NB4 (cell line): ENCODE data around the gene EMC10.

Experiments used
- MAX ChIP-seq: IDR thresholded peaks from 2 replicates; pipeline ENCODE4 v1.6.1; 2011; ENCODE audit warnings: low read depth, low read length
- MYC ChIP-seq: IDR thresholded peaks from 2 replicates; pipeline ENCODE4 v1.6.1; 2011; ENCODE audit warnings: low read depth, low read length
- POLR2A ChIP-seq: IDR thresholded peaks from 2 replicates; pipeline ENCODE4 v1.6.1; 2011; ENCODE audit warnings: mild to moderate bottlenecking; ENCODE audit not compliant: insufficient read length; ENCODE audit errors: extremely low read depth
- TF ChIP-seq, protein P1 (sequence below): IDR thresholded peaks from one replicate; pipeline ENCODE4 v1.5.1; 2012; ENCODE audit warnings: low read depth, low read length

- TF ChIP-seq, protein P1, sequence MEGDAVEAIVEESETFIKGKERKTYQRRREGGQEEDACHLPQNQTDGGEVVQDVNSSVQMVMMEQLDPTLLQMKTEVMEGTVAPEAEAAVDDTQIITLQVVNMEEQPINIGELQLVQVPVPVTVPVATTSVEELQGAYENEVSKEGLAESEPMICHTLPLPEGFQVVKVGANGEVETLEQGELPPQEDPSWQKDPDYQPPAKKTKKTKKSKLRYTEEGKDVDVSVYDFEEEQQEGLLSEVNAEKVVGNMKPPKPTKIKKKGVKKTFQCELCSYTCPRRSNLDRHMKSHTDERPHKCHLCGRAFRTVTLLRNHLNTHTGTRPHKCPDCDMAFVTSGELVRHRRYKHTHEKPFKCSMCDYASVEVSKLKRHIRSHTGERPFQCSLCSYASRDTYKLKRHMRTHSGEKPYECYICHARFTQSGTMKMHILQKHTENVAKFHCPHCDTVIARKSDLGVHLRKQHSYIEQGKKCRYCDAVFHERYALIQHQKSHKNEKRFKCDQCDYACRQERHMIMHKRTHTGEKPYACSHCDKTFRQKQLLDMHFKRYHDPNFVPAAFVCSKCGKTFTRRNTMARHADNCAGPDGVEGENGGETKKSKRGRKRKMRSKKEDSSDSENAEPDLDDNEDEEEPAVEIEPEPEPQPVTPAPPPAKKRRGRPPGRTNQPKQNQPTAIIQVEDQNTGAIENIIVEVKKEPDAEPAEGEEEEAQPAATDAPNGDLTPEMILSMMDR, result no peak
- no peak for TF ChIP-seq MYC
- no peak for TF ChIP-seq MAX
- TF ChIP-seq POLR2A, result no peak
Measured at GRCh38 chr19:50432221-50433028, 43.9 kb upstream of the EMC10 start, which contains the start of gene MYBPC2.
